Astrocyte (in vitro differentiated cells and primary cell): ENCODE results near the gene TGOLN2.

Source experiments
- CTCF ChIP-seq: IDR thresholded peaks from 2 replicates; pipeline ENCODE4 v1.5.1; 2011; ENCODE audit warnings: low read depth, mild to moderate bottlenecking, inconsistent platforms, low read length, moderate library complexity; ENCODE audit not compliant: insufficient read depth
- EZH2 ChIP-seq: IDR thresholded peaks from 2 replicates; pipeline ENCODE4 v1.6.1; 2012; ENCODE audit warnings: mild to moderate bottlenecking, low read length, inconsistent platforms; ENCODE audit not compliant: insufficient read depth

- no peak for TF ChIP-seq CTCF
- no peak for TF ChIP-seq EZH2
These were observed 12.5 kb upstream of the TGOLN2 start for GRCh38 chr2:85340034-85340892.
